GM23338 (cell line): ENCODE measurements around the gene ERBB4. TPM values are rescaled to one million over a fixed set of nuclear protein-coding genes. Genes with fewer than 3 reads are reported as not detected.

Experiments used
- ATAC-seq: fragments of 200-7000 bp; cut with Tn5 transposase; 3 replicates; pipeline ENCODE4 v1.9.1; 2020
- DNase-seq: peaks from one replicate; pipeline ENCODE4 v3.0.0-alpha.2; 2015; ENCODE audit warnings: low spot score
- H2AFZ ChIP-seq: fragments of 200-600 bp; sonication (generic); 2 replicates; pipeline ENCODE4 v1.8.0; 2016; ENCODE audit warnings: antibody characterized with exemption, mild to moderate bottlenecking, moderate library complexity
- H3F3A ChIP-seq: fragments of 200-600 bp; sonication (generic); replicated peaks from 2 replicates; pipeline ENCODE4 v1.8.0; 2017; ENCODE audit warnings: antibody characterized with exemption, mixed run types, low read depth
- H3K27ac ChIP-seq: fragments of 200-600 bp; sonication (generic); 2 replicates; pipeline ENCODE4 v1.6.1; 2016; ENCODE audit warnings: low read depth
- H3K27me3 ChIP-seq: fragments of 200-600 bp; sonication (generic); 2 replicates; pipeline ENCODE4 v1.8.0; 2016; ENCODE audit warnings: mild to moderate bottlenecking, mixed run types, moderate library complexity; ENCODE audit not compliant: insufficient read depth
- H3K36me3 ChIP-seq: fragments of 200-600 bp; sonication (generic); 2 replicates; pipeline ENCODE4 v1.8.0; 2016; ENCODE audit warnings: mild to moderate bottlenecking; ENCODE audit not compliant: insufficient read depth
- H3K4me1 ChIP-seq: fragments of 200-600 bp; sonication (generic); 2 replicates; pipeline ENCODE4 v1.8.0; 2016; ENCODE audit warnings: mild to moderate bottlenecking, moderate library complexity; ENCODE audit not compliant: insufficient read depth
- H3K4me2 ChIP-seq: fragments of 200-600 bp; sonication (generic); 2 replicates; pipeline ENCODE4 v1.7.1; 2017; ENCODE audit warnings: mixed run types
- H3K4me3 ChIP-seq: fragments of 200-600 bp; sonication (generic); 2 replicates; pipeline ENCODE4 v1.6.1; 2016; ENCODE audit warnings: mixed run types
- H3K79me2 ChIP-seq: fragments of 200-600 bp; sonication (generic); replicated peaks from 2 replicates; pipeline ENCODE4 v1.8.0; 2017; ENCODE audit warnings: mild to moderate bottlenecking; ENCODE audit not compliant: insufficient read depth
- H3K9me2 ChIP-seq: fragments of 200-600 bp; sonication (generic); 2 replicates; pipeline ENCODE4 v1.8.0; 2017; ENCODE audit not compliant: insufficient read depth
- H4K20me1 ChIP-seq: fragments of 200-600 bp; sonication (generic); replicated peaks from 2 replicates; pipeline ENCODE4 v1.8.0; 2017; ENCODE audit warnings: mild to moderate bottlenecking; ENCODE audit not compliant: insufficient read depth
- H3K27ac Mint-ChIP-seq: 2 replicates; pipeline ENCODE4 v1.8.0; 2020; ENCODE audit warnings: inconsistent platforms, mild to moderate bottlenecking, moderate library complexity, mixed read lengths
- H3K27me3 Mint-ChIP-seq: 3 replicates; pipeline ENCODE4 v1.8.0; 2022; ENCODE audit warnings: low read depth, mild to moderate bottlenecking, moderate library complexity, mixed read lengths, inconsistent platforms; ENCODE audit not compliant: insufficient read depth, poor library complexity
- H3K36me3 Mint-ChIP-seq: 3 replicates; pipeline ENCODE4 v1.8.0; 2021; ENCODE audit warnings: low read depth, mild to moderate bottlenecking, inconsistent platforms, moderate library complexity, mixed read lengths
- H3K4me1 Mint-ChIP-seq: 3 replicates; pipeline ENCODE4 v1.8.0; 2020; ENCODE audit warnings: mild to moderate bottlenecking, inconsistent platforms, mixed read lengths
- H3K4me3 Mint-ChIP-seq: 3 replicates; pipeline ENCODE4 v1.8.0; 2021; ENCODE audit warnings: moderate library complexity, mild to moderate bottlenecking, inconsistent platforms, mixed read lengths
- H3K9me3 Mint-ChIP-seq: 3 replicates; pipeline ENCODE4 v1.8.0; 2020; ENCODE audit warnings: moderate library complexity, mild to moderate bottlenecking, inconsistent platforms, mixed read lengths
- CREB1 ChIP-seq: fragments of 250-450 bp; sonication (Bioruptor Pico); IDR thresholded peaks from 2 replicates; pipeline ENCODE4 v1.5.0; 2020; ENCODE audit warnings: low read depth, mild to moderate bottlenecking, moderate library complexity
- EZH2phosphoT487 ChIP-seq: fragments of 200-600 bp; sonication (generic); IDR thresholded peaks from one replicate; pipeline ENCODE4 v1.8.1; 2018; ENCODE audit warnings: antibody characterized with exemption; ENCODE audit not compliant: unreplicated experiment
- NANOG ChIP-seq: IDR thresholded peaks from 2 replicates; pipeline ENCODE4 v1.6.1; 2016; ENCODE audit warnings: antibody characterized with exemption, borderline replicate concordance
- STAT1 ChIP-seq: IDR thresholded peaks from one replicate; pipeline ENCODE4 v1.6.1; 2016; ENCODE audit warnings: antibody characterized with exemption; ENCODE audit not compliant: unreplicated experiment
- ZNF114 ChIP-seq: fragments of 250-450 bp; sonication (Bioruptor Pico); IDR thresholded peaks from 2 replicates; pipeline ENCODE4 v1.5.0; 2020; ENCODE audit warnings: mild to moderate bottlenecking, moderate library complexity
- ZNF331 ChIP-seq: fragments of 250-450 bp; sonication (Bioruptor Pico); IDR thresholded peaks from 2 replicates; pipeline ENCODE4 v1.5.0; 2020; ENCODE audit warnings: low read depth, mild to moderate bottlenecking, moderate library complexity
- polyA plus RNA-seq: library from polyadenylated mRNA; unstranded; fragments of >200 nt; fragmentation: Nextera tagmentation; extraction: Ambion mirVana; gene quantifications from 2 replicates; pipeline ENCODE4 v1.2.1, GENCODE V29; 2016
- total RNA-seq: library from RNA; depleted of rRNA; stranded (reverse); fragments of >200 nt; shearing (Covaris generic); gene quantifications from 2 replicates; pipeline ENCODE4 v1.2.3, GENCODE V29; 2014
- TF ChIP-seq, protein P1 (sequence below), 2 experiments: fragments of 200-600 bp in 1 of 2; sonication (generic) in 1 of 2; conservative IDR thresholded peaks; 2 replicates each; pipeline versions ENCODE4 v1.5.1 to v1.6.1; 2016 to 2017; ENCODE audit warnings: antibody characterized with exemption in 2 of 2, low read depth in 2 of 2, mild to moderate bottlenecking in 2 of 2, moderate library complexity in 1 of 2
- TF ChIP-seq, protein P2 (sequence below): fragments of 250-450 bp; sonication (Bioruptor Pico); IDR thresholded peaks from 2 replicates; pipeline ENCODE4 v1.5.0; 2020; ENCODE audit warnings: mild to moderate bottlenecking, moderate library complexity

The ERBB4 gene
- total and polyA plus RNA-seq, 2 experiments from 2014 or later = 0.73 to 1.1 TPM

DNA sequence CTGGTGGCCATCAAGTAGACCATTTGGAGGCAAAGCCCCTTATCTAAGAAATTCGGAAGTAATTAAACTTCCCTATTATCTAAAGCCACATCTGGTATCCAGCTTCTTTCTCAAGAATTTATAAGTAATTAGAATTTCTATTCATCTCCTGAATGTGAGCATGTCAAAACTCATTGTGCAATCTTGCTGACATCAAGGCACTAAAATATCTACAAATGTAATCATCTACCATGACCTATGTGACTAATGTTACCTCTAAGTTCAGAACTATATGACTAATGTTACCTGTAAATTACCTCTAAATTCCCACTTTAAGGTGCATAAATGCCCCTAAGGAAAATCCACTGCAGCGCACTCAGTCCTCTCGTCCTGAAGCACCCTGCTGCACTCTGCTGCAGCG lies 1209.2 kb downstream of the ERBB4 start:
- DNase-seq (no peak), ATAC-seq (no peak)
- Mint-ChIP-seq H3K9me3 (no peaks in the 10 kb centered on the region), H3K27ac (no peak overlapping the region), H3K4me3 (no peak overlapping the region), H3K4me1 (peaks cover 23% of the 10 kb centered on the region), H3K27me3 (peaks cover 12% of the 10 kb centered on the region), H3K36me3 (no peaks in the 10 kb centered on the region)
- peaks cover 21% of the 10 kb centered on the region for H3K4me1 ChIP-seq
- no peak overlapping the region for H3K4me2 ChIP-seq
- TF ChIP-seq, protein P1, sequence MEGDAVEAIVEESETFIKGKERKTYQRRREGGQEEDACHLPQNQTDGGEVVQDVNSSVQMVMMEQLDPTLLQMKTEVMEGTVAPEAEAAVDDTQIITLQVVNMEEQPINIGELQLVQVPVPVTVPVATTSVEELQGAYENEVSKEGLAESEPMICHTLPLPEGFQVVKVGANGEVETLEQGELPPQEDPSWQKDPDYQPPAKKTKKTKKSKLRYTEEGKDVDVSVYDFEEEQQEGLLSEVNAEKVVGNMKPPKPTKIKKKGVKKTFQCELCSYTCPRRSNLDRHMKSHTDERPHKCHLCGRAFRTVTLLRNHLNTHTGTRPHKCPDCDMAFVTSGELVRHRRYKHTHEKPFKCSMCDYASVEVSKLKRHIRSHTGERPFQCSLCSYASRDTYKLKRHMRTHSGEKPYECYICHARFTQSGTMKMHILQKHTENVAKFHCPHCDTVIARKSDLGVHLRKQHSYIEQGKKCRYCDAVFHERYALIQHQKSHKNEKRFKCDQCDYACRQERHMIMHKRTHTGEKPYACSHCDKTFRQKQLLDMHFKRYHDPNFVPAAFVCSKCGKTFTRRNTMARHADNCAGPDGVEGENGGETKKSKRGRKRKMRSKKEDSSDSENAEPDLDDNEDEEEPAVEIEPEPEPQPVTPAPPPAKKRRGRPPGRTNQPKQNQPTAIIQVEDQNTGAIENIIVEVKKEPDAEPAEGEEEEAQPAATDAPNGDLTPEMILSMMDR (conservative IDR thresholded peaks at IDR 0.05; ENCODE audit: low read depth in 2 of 2) = no peak
- TF ChIP-seq ZNF331 = no peak
- TF ChIP-seq, protein P2, sequence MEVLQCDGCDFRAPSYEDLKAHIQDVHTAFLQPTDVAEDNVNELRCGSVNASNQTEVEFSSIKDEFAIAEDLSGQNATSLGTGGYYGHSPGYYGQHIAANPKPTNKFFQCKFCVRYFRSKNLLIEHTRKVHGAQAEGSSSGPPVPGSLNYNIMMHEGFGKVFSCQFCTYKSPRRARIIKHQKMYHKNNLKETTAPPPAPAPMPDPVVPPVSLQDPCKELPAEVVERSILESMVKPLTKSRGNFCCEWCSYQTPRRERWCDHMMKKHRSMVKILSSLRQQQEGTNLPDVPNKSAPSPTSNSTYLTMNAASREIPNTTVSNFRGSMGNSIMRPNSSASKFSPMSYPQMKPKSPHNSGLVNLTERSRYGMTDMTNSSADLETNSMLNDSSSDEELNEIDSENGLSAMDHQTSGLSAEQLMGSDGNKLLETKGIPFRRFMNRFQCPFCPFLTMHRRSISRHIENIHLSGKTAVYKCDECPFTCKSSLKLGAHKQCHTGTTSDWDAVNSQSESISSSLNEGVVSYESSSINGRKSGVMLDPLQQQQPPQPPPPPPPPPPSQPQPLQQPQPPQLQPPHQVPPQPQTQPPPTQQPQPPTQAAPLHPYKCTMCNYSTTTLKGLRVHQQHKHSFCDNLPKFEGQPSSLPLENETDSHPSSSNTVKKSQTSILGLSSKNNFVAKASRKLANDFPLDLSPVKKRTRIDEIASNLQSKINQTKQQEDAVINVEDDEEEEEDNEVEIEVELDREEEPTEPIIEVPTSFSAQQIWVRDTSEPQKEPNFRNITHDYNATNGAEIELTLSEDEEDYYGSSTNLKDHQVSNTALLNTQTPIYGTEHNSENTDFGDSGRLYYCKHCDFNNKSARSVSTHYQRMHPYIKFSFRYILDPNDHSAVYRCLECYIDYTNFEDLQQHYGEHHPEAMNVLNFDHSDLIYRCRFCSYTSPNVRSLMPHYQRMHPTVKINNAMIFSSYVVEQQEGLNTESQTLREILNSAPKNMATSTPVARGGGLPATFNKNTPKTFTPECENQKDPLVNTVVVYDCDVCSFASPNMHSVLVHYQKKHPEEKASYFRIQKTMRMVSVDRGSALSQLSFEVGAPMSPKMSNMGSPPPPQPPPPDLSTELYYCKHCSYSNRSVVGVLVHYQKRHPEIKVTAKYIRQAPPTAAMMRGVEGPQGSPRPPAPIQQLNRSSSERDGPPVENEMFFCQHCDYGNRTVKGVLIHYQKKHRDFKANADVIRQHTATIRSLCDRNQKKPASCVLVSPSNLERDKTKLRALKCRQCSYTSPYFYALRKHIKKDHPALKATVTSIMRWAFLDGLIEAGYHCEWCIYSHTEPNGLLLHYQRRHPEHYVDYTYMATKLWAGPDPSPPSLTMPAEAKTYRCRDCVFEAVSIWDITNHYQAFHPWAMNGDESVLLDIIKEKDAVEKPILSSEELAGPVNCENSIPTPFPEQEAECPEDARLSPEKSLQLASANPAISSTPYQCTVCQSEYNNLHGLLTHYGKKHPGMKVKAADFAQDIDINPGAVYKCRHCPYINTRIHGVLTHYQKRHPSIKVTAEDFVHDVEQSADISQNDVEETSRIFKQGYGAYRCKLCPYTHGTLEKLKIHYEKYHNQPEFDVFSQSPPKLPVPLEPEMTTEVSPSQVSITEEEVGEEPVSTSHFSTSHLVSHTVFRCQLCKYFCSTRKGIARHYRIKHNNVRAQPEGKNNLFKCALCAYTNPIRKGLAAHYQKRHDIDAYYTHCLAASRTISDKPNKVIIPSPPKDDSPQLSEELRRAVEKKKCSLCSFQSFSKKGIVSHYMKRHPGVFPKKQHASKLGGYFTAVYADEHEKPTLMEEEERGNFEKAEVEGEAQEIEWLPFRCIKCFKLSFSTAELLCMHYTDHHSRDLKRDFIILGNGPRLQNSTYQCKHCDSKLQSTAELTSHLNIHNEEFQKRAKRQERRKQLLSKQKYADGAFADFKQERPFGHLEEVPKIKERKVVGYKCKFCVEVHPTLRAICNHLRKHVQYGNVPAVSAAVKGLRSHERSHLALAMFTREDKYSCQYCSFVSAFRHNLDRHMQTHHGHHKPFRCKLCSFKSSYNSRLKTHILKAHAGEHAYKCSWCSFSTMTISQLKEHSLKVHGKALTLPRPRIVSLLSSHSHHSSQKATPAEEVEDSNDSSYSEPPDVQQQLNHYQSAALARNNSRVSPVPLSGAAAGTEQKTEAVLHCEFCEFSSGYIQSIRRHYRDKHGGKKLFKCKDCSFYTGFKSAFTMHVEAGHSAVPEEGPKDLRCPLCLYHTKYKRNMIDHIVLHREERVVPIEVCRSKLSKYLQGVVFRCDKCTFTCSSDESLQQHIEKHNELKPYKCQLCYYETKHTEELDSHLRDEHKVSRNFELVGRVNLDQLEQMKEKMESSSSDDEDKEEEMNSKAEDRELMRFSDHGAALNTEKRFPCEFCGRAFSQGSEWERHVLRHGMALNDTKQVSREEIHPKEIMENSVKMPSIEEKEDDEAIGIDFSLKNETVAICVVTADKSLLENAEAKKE (CRISPR knock-in tag) = no peak
- TF ChIP-seq ZNF114 (CRISPR knock-in tag) = no peak
- TF ChIP-seq NANOG = no peak
- TF ChIP-seq EZH2phosphoT487 = no peak
- no peak for TF ChIP-seq CREB1
- no peak for TF ChIP-seq STAT1
- no peak overlapping the region for H2AFZ ChIP-seq
- no peak overlapping the region for H3K4me3 ChIP-seq
- no peaks in the 10 kb centered on the region for H3K79me2 ChIP-seq
- no peaks in the 10 kb centered on the region for H4K20me1 ChIP-seq
- H3K36me3 ChIP-seq = no peaks in the 10 kb centered on the region
- H3F3A ChIP-seq = no peaks in the 10 kb centered on the region
- no peak overlapping the region for H3K27ac ChIP-seq
- H3K27me3 ChIP-seq = no peaks in the 10 kb centered on the region
- H3K9me2 ChIP-seq = no peaks in the 10 kb centered on the region
